ENCODE results near the gene PRPF6.

Gene PRPF6

GRCh38 chr20:63963784-63964301 lies 17.1 kb upstream of the PRPF6 start:
- TF ChIP-seq CTCF (IDR thresholded peaks at IDR 0.05) (no peak), ZFX (IDR thresholded peaks at IDR 0.05; ENCODE audit: borderline replicate concordance) (no peak)
- H3K27ac ChIP-seq, result no peak overlapping the region

- TF ChIP-seq CTCF (IDR thresholded peaks at IDR 0.05) (no peak), ZFX (IDR thresholded peaks at IDR 0.05; ENCODE audit: borderline replicate concordance) (no peak)
- no peak overlapping the region for H3K27ac ChIP-seq
Observed at GRCh38 chr20:63964412-63964811, 16.5 kb upstream of the PRPF6 start.

GRCh38 chr20:63966172-63966943 lies 14.6 kb upstream of the PRPF6 start:
- no peak overlapping the region for H3K27ac ChIP-seq
- no peak for TF ChIP-seq CTCF (IDR thresholded peaks at IDR 0.05)
- TF ChIP-seq ZFX (IDR thresholded peaks at IDR 0.05; ENCODE audit: borderline replicate concordance), result no peak

GRCh38 chr20:63966944-63967322 lies 14.0 kb upstream of the PRPF6 start:
- H3K27ac ChIP-seq, result no peak overlapping the region
- TF ChIP-seq CTCF (IDR thresholded peaks at IDR 0.05) (no peak), ZFX (IDR thresholded peaks at IDR 0.05; ENCODE audit: borderline replicate concordance) (no peak)

GRCh38 chr20:63967330-63968135 lies 13.4 kb upstream of the PRPF6 start:
- H3K27ac ChIP-seq, result no peak overlapping the region
- no peak for TF ChIP-seq CTCF (IDR thresholded peaks at IDR 0.05)
- no peak for TF ChIP-seq ZFX (IDR thresholded peaks at IDR 0.05; ENCODE audit: borderline replicate concordance)

GRCh38 chr20:63968136-63968927 lies 12.6 kb upstream of the PRPF6 start:
- peak overlapping the region; percentile 77 for H3K27ac ChIP-seq

More at GRCh38 chr20:63968136-63968927, 12.6 kb upstream of the PRPF6 start:
- no peak for TF ChIP-seq ZFX (IDR thresholded peaks at IDR 0.05; ENCODE audit: borderline replicate concordance)
- TF ChIP-seq CTCF (IDR thresholded peaks at IDR 0.05), result no peak

Data from 22Rv1 (cell line).